HCEC 1CT (cell line): ENCODE measurements around the gene CELF5.
"Not testable (repeated sequence)": the region's sequence is repeated elsewhere in the genome, so short reads cannot be mapped to it uniquely, and the experiment has no call there.

Experiments
- DNase-seq: peaks from one replicate; pipeline ENCODE4 v3.0.0-alpha.2; 2017

Gene CELF5

GRCh38 chr19:3276341-3276799 is 51.9 kb downstream of the CELF5 start:
- DNase-seq, result no peak

- no peak for DNase-seq
Measured at GRCh38 chr19:3277649-3278048, 53.2 kb downstream of the CELF5 start.

- DNase-seq, result no peak
Measured at GRCh38 chr19:3278294-3278693, 53.8 kb downstream of the CELF5 start.

- no peak for DNase-seq
Measured at GRCh38 chr19:3278749-3279148, 54.3 kb downstream of the CELF5 start.

GRCh38 chr19:3279306-3279705 is 54.8 kb downstream of the CELF5 start:
- DNase-seq, result no peak

GRCh38 chr19:3281026-3281425 is 56.6 kb downstream of the CELF5 start:
- DNase-seq, result no peak

GRCh38 chr19:3282155-3282554 is 57.7 kb downstream of the CELF5 start:
- DNase-seq, result no peak

- no peak for DNase-seq
Measured at GRCh38 chr19:3282564-3282963, 58.1 kb downstream of the CELF5 start.

GRCh38 chr19:3283246-3283751 is 58.8 kb downstream of the CELF5 start:
- DNase-seq, result no peak

- DNase-seq, result no peak
Measured at GRCh38 chr19:3283886-3284657, 59.6 kb downstream of the CELF5 start.

- peak; percentile 18 for DNase-seq
Measured at GRCh38 chr19:3284759-3285646, 60.5 kb downstream of the CELF5 start.

- DNase-seq, result peak; percentile 15
Measured at GRCh38 chr19:3285647-3286176, 61.3 kb downstream of the CELF5 start.

- no peak for DNase-seq
Measured at GRCh38 chr19:3287814-3288213, 63.4 kb downstream of the CELF5 start.

GRCh38 chr19:3288437-3288836 is 64.0 kb downstream of the CELF5 start:
- DNase-seq, result not testable (repeated sequence)

GRCh38 chr19:3289971-3290569 is 65.6 kb downstream of the CELF5 start:
- no peak for DNase-seq

GRCh38 chr19:3290858-3291257 is 66.4 kb downstream of the CELF5 start:
- not testable (repeated sequence) for DNase-seq

GRCh38 chr19:3291644-3292043 is 67.2 kb downstream of the CELF5 start:
- DNase-seq, result no peak

GRCh38 chr19:3292958-3293529 is 68.6 kb downstream of the CELF5 start:
- no peak for DNase-seq

GRCh38 chr19:3293560-3293959 is 69.1 kb downstream of the CELF5 start:
- DNase-seq, result no peak

GRCh38 chr19:3294080-3294850 is 69.8 kb downstream of the CELF5 start:
- DNase-seq, result no peak

- no peak for DNase-seq
Measured at GRCh38 chr19:3295581-3295980, 71.1 kb downstream of the CELF5 start.

- DNase-seq, result no peak
Measured at GRCh38 chr19:3296034-3296433, 71.6 kb downstream of the CELF5 start.
